Stimulated activated CD4-positive, alpha-beta T cell treated with anti-CD3 and anti-CD28 coated beads, TNF-alpha, amount 100 ng/mL, for 48 hours (primary cell): ENCODE data around the gene ABCA13.

Experiments
- DNase-seq, 3 donors: peaks; one replicate each; pipeline ENCODE4 v3.0.0-alpha.2; 2020; ENCODE audit warnings: low read depth in 3 of 3

ABCA13 gene

DNA sequence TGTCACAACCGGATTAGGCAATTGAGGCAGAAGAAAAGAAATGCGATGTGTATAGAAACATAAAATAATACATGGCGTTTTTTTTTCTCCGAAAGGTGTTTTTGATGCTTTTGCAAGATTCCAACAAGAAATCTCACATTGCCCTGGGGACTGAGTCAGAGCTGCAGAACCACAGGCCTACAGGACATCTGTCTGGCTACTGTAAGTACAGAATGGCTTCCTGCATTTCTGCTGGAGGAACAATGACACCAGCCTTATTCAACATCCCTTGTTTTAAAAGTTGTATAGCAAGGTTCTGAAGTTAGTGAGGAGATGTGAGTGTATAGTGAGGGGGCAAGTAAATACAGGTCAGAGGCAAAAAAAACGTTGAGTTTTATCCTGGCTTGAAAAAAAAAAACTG is 256.4 kb downstream of the ABCA13 start:
- DNase-seq, result no peak

DNA sequence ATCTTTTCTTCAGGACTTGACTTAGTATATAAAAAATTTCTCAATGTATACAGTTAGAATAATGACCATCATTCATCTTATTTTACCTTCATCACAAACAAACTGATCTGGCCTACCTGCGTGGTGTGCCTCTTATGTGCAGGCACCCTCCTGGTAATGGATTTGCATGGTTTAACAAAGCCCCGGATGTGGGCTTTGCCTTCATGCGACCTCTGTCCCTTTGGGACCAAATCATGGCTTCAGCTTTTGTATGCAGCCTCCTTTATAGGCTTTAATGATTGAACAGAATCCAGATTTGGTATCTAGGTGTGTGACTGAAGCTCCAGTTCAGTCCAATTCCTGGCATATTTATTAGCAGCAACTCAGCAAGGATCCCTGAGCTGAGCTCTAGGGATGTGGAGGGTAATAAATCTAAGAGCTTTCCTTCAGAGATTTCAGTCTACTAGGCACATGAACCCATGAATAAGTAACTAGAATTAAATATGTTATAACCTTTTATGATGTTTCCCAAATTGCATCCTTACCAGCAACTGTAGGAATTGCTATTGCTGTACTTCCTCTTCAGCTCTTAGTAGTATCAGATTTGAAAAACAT is 256.9 kb downstream of the ABCA13 start:
- DNase-seq, result no peak

DNA sequence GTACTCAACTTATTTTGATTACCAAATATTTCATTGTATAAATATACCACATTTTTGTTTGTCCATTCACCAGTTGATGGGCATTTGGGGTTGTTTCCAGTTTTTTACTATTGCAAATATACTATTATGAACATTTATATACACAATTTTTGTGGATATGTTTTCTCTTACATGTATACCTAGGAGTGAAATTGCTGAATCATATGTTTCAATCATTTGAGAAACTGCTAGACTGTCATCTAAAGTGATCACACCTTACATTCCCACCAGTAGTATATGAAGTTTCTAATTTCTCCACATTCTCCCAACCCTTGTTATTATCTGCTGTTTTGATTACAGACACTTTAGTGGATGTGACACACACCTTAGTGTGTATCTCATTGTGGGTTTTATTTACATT is 257.9 kb downstream of the ABCA13 start:
- no peak for DNase-seq

DNA sequence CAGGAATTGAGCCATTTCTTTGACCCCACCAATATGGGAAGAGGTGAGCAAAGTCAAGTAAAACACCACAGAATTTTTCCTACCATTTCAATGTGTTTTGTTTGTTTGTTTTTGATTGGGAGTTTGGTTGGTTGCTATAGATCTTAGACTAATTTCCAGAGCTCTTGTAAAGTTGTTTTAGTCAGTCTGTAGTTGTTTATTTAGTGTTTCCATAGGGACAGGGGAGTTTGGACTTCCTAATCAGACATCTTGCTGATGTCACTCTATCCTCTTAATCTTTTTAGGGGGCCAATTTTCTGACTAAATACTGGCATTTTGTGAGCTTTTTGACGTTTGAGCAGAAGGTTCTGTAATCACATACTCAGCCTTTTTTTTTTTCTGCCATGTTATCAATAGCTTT is 266.9 kb downstream of the ABCA13 start:
- no peak for DNase-seq

DNA sequence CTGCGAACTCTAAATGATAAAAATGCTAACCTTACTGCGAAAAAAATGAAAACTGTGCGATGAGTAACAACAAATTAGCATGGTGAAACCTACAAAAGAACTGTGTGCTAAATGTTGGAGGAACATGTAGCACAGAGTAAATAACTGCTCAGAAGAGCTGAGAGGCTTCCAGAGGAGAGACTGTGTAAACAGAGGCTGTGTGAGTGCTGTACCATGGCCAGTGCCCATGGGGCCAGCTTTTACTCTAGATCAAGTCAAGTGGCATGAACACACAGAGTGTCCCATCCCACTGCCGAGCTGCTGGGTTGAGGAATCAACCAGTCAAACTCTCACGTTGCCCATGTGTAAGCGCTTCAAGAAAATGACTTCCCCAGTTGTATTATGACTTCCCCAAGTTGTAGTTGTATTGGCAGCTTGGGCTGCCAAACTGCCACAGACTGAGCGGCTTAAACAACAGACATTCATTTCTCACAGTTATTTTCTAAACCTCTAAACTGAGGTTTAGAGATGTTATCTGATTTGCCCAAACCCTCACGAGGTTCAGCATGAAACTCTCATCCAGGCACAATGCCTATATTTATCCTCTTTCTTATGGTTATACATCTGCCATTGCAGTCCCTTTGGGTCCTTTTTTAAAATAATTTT is 270.7 kb downstream of the ABCA13 start:
- DNase-seq, result no peak

DNA sequence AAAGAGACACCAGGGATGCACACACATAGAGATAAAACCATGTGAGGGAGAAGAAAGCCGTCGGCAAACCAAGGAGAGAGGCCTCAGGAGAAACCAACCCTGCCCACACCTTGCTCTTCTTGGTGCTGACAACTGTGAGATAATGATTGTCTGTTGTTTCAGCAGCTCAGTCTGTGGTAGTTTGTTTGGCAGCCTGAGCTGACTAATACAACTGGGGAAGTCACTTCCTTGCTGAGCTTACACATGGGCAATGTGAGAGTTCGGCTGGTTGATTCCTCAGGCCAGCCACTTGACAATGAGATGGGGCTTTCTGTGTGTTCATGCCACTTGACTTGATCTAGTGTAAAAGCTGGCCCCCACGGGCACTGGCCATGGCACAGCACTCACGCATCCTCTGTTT is 271.8 kb downstream of the ABCA13 start:
- DNase-seq, result no peak

DNA sequence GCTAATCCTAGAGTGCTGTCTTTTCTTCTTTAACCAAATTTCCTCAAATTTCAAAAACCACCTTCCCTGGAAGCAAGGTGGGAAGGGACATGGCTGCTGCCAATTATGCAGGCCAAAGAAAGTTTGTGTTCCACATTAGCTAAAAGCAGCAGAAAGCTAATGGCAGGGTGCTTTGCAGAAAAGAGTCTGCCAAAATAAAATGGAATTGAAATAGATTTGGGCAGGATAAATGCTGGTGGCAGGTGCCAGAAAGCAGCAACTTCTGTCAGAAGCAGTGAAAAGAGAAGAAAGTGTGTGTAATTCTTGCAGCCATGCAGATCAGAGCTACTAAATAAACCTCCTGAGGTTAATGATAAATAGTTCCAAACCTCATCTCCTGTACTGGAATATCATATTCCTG is 275.5 kb downstream of the ABCA13 start:
- no peak for DNase-seq

DNA sequence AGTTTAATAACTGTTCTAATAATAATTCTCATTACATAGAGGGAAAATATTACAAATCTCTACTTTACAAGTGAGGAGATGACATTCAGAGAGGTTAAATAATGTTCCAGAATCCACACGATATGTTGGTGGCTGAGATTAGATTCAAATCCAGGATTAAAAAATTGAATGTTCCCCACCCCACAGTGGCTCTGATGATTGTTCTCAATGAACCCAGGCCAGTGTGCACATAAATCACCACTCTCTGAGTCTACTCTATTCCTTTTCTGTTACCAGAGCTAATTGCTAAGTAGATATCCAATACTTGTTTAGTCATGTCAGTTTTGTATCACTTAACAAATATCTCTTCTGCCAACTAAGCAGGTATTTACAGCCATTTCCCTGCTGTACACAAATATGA is 281.0 kb downstream of the ABCA13 start:
- no peak for DNase-seq

DNA sequence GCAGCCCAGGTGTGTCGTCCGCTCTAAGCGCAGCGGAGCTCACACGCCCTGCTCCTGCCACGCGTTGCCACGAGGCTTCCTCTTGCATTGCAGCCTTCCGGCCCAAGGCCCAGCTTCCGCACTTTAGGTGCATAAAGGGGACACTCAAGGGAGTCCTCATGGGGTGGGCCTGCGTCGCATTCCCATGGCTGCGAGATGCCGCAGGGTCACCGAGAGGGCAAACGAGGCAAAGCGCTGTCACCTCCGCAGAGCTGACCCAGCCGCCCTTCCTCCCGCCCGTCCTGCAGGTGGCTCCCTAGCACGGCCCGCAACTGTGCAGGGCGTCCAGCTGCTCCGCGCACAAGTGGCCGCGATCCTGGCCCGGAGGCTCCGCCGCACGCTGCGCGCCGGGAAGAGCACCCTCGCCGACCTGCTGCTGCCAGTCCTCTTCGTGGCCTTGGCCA is 283.5 kb downstream of the ABCA13 start:
- no peak for DNase-seq

DNA sequence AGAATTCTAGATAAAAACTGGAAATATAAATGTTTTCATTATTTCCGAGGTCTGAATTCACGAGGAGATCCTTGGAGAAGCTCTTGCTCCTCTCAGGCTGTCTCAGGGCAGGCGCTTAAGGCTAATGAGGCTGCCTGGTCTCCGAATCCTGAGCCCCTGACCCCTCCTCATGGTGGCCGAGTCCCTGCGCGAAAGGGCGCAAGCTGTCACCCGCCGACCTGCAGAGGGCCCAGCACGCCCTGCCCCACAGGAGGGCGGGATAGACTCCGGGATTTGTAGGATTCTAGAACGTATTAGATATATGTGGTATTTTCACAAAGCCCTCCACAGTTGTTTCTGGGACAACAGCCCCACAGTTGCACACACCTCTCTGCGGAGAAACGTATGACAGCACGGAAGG is 284.1 kb downstream of the ABCA13 start:
- no peak for DNase-seq

DNA sequence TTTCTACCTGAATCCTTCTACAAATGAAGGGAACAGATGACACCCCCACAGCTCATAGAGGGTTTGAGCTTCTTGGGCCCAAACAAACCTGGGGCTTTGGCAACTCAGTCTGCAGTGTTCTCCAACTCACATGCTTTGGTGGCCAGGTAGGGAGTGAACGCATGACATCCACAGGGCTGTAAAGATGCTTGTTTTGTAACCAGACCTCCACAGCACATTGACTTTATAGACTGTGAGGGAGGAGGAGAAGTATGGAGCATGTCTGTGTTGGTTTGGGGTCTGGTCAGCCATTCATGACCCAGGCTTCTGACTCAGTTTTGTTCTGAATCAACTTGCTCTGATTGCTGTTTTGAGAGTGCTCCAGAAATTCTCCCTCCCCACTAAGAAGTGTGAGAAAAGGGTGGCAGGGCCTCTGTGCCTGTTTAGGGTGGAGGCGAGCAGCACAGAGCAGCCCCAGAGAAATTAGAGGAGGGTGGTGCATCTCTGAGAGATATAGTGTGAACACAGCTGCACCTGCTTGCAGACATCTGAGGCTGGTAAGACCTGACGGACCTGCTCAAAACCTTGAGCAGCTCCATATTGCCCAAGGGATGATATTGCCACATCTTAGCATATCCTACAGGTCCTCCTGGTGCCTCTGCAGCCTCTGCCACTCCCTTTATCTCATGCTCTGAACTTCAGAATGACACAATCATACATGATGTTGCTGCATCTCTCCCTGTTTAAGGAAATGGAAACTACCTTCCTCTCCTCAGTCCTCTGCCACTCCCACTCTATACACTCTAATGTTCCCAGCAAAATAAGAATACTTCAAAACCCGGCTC is 287.7 kb downstream of the ABCA13 start:
- DNase-seq, result no peak

DNA sequence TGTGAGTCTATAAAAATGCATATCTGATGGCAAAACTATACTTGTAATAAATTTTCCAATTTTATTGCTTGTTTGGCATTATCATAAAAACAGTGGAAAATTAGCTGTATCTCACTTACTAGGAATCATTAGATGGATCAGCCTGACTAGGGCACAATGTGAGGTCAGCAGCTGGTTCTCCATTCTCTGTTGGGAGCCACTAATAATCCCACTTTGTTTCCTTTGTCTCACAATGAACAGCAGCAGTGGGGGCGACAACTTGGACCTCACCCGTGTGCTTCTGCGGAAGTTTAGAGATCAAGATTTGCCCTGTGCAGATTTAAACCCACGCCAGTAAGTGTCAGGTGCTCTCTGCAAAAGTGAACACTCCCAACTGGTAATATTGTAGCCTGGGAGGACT is 295.5 kb downstream of the ABCA13 start:
- DNase-seq, result no peak

DNA sequence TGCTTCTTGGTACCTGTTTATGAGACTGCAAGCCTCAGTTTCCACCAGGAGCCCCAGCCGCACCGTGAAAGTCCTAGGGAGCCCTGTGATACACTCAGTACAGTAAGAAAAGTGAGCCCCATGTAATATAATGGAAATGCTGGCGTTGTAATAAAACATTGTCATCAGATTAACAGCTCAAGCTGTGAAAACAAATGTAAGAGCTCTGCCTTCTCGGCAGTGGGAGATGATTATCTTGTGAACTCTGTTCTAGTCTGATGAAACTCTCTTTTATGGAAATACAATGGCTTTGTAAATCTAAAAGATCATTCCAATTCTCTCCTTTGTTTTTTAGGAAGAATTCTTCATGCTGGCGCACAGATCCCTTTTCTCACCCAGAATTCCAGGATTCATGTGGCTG is 299.9 kb downstream of the ABCA13 start:
- DNase-seq, result no peak

DNA sequence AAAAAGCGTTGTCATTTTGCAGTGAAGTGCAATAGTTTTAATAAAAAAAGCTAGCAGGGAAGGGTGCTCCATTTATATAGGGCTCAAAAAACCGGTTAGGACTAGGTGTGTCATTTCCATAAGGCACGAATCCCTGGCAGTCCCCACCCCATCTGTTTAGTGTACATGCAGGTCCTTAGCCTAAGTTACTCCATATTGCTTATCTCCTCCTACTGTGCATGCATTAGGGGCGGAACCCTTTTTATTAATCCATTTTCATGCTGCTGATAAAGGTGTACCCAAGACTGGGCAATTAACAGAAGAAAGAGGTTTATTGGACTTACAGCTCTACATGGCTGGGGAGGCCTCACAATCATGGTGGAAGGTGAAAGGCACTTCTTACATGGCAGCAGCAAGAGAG is 301.4 kb downstream of the ABCA13 start:
- DNase-seq, result no peak

DNA sequence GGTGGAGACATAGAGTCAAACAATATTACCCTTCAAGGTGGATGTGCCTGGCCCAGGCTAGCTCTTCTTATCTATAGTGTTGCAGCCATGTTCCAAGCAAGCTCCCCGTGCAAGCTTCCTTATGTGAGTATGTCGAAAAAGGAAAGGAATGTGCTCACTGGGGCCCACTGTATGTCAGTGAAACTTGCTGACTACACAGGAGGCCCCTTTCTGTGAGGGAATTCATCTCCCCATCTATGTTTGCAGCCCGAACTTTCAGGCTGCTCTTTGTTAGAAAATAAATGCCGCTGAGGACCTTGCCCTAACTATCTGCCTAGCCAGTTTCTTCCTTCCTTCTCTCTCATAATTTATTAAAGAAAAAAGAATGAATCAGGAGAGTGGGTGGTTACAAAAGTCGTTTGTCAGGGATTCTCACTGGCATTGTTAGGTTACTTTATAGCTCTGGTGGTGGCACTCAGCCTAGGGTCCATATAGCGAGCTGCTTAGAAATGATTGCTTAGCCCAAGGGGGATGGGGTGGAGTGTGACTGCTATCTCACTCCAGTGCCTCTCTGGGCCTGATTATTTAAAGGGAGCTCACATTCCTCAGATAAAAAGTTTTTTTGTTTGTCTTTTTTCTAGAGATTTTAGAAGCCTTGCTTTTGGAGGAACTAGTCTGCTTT is 302.1 kb downstream of the ABCA13 start:
- DNase-seq, result no peak

DNA sequence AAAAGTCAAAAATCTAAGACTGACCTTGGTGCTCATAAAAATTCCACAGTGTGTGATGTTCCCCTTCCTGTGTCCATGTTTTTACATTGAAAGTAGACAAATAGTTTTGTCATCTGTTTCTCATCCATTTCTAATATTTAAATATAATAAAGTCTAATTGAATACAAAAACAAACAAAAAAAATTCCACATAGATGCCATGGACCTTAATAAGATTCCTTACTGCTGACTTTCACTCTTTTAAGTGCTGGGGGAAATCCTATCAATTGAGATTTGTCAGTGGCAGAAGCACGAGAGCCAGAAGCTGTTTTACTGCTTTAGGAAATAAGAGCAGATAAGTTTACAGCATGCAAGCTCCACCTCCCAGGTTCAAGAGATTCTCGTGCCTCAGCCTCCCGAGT is 310.0 kb downstream of the ABCA13 start:
- DNase-seq, result no peak

DNA sequence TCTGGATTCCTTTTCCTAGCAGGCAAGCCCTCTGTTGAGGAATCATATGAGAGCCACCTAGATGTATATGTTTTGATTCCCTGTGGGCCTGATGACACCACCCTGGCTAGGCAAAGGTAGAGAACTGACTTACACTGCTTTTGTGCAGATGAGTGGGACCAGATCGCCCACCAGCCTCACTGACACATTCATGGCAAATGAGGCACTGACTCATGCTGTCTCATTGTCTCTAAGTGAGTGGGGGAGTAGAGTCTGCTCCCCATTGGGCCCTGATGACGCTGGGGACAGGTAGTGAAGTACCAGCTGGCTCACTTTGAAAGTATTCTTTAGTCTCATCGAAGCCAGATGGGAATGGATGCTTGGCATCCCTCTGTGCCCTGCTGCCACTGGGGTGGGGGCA is 326.3 kb downstream of the ABCA13 start:
- DNase-seq, result no peak

DNA sequence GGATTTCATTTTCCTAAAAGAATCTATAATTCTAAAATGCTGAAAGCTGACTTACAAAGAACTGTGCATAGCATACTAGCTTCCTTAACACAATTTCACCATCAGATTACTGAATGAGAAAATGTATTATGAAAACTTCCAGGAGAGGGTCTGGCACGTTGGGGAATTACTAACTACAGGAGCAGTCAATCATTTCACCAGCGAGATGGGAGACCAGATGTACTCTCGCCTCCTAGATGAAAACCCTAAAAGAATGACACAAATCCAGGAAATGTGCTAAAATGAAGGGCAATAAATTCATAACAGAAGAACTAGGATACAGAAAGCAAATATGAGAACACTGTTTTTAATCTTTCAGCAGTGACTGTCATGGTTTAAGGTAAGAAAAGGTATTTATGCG is 330.8 kb downstream of the ABCA13 start:
- no peak for DNase-seq

DNA sequence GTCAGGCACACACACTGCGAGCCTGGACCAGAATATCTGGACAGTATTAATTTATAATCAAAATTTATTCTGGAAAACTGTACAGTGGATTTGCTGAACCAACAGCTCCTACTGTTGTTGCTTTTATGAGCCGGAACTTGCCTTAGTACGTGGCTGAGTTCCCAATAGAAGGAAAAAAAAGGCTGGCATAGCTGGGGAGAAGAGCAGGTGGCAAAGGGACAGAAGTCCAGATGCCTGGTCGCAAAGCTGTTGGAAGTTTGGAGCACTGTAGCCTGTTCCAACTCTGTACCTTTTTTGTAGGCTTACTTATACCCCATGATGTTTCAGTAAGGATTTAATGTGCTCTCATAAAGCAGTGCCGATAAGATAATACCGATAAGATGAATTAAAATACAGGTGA is 333.8 kb downstream of the ABCA13 start:
- DNase-seq, result no peak

DNA sequence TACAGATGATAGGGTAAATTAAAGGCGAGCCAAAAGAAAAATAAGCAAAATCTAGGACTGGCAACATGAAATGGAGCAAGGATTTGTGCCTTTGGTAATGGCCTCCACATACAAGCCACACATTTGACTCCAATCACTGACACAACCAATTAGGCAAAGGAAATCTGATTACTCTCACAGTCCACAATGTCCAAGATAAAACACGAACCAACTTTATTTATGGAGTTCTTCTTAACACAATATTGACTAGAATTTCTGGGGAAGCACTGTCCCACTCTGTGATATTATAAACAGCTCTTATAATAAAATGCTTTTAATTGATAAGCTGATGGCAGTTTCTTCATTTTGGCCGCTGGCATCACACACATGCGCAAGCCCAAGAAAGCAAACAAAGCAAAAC is 334.2 kb downstream of the ABCA13 start:
- DNase-seq, result no peak

DNA sequence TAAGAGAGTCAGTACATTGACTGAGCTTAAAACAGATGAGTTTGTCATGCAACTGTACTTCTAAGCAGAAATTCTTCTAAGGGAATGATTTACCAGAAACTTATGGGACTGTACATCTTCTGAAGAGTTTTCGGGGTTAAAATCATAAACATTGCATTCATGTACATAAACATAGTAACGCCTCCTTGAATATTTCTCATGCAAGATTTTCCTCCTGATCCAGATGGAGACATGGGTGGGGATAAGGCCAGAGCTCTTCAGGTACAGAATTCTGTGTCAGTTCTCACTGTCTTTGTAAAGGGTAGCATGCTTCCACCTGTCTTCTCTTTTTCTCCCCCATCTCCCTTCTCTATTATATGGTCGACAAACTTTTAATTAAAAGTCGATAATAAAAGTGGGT is 335.3 kb downstream of the ABCA13 start:
- DNase-seq, result no peak

DNA sequence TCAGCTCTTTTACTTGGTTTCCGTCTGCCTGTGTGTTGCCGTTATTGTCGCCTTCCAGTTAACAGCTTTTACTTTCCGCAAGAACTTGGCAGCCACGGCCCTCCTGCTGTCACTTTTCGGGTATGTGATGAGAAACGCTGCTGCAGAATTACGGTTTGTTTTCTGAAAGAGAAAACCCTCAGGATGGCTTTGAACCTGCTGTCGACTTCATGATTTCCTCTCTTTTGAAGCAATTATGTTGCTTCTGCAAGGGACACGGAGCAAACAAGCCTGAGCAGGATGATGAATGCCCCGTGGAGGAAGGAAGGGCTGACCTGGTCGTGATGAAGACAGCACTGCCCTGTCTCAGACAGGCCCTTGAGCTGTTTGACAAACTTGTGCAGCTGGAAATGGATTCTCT is 339.8 kb downstream of the ABCA13 start:
- no peak for DNase-seq

DNA sequence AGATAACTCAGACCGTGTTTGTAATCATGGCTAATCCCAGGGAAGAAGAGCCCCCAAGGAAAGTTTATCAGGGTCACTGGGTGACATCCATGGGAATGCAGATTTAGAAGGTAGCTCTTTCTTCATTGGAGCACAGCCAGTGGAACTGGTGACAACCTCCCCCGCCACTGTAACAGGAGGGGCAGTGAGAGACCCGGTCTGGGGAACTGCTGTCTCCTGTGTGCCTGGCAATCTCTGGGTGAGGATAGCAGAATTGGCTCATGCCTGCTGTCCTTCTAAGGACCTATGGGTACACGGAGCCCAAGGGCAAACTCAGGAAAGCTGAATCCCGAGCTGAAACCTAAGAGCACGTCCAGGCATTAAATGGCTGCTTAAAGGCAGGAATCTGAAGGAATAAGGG is 341.6 kb downstream of the ABCA13 start:
- no peak for DNase-seq
